GM18508 (cell line): ENCODE data around the gene MAL.
"Not testable (repeated sequence)": the region's sequence is repeated elsewhere in the genome, so short reads cannot be mapped to it uniquely, and the experiment has no call there.

Experiments
- ATAC-seq: cut with Tn5 transposase; IDR thresholded peaks from one replicate; pipeline ENCODE4 v1.9.1; 2021; ENCODE audit warnings: moderate number of reproducible peaks; ENCODE audit not compliant: insufficient read depth, unreplicated experiment

Gene MAL

GRCh38 chr2:95031076-95031725 lies 5.7 kb downstream of the MAL start:
- ATAC-seq, result no peak

- ATAC-seq, result no peak
These were observed 6.2 kb downstream of the MAL start for GRCh38 chr2:95031726-95032116.

- ATAC-seq, result no peak
These were observed 6.8 kb downstream of the MAL start for GRCh38 chr2:95032341-95032740.

DNA sequence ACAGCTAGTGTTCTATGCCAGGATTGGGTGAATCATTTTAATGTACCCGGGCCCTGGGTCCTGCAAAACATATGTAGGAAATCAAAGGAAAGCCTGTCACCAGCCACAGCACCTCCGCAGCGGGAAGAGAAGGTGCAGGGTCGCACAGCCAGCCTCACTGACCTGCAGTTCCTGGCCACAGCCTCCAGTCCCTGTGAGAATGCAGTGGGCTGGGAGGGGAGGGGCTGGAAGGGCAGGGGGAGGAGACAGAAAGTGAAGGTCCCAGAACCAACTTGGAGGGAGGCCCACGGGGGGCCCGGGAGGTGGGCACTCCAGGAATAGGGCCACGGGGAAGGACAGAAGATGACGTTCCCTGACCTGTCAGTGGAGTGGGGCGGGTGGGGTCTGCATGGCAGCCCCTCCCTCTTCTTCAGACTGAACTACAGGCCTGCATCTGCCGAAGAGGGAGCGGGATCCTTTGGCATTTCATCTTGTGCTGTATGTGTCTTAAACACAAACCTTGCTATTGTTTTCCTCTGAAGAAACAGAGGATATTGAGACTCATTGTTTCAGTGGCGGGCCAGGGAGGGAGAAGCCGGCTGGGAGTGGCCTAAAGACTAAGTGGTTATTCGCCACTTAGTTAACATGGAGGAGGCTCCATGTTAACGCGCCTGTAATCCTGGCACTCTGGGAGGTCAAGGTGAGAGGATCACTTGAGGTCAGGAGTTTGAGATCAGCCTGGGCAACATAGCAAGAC lies 7.5 kb downstream of the MAL start:
- no peak for ATAC-seq

DNA sequence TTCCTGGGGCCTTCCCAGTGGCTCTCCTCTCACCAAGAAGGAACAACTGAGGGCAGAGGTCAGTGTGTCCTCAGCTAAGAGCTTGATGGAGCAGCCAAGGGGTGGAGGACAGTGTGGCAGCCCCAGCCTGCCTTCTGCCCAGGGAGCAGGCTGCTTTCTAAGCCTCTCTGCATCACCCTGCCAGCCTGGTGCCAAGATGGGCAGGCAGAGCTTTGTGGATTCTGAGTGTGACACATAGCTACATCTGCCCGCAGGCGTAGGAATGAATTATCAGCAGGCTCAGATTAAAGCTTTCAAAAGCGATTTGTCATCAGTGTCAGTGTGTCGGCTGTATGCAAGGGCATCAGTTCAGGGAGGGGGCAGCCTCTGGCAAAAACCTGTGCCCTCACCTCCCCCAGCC lies 8.7 kb downstream of the MAL start:
- ATAC-seq, result no peak

- no peak for ATAC-seq
These were observed 9.3 kb downstream of the MAL start for GRCh38 chr2:95034818-95035217.

GRCh38 chr2:95036596-95037383 lies 11.3 kb downstream of the MAL start:
- no peak for ATAC-seq

- no peak for ATAC-seq
These were observed 11.9 kb downstream of the MAL start for GRCh38 chr2:95037384-95037839.

DNA sequence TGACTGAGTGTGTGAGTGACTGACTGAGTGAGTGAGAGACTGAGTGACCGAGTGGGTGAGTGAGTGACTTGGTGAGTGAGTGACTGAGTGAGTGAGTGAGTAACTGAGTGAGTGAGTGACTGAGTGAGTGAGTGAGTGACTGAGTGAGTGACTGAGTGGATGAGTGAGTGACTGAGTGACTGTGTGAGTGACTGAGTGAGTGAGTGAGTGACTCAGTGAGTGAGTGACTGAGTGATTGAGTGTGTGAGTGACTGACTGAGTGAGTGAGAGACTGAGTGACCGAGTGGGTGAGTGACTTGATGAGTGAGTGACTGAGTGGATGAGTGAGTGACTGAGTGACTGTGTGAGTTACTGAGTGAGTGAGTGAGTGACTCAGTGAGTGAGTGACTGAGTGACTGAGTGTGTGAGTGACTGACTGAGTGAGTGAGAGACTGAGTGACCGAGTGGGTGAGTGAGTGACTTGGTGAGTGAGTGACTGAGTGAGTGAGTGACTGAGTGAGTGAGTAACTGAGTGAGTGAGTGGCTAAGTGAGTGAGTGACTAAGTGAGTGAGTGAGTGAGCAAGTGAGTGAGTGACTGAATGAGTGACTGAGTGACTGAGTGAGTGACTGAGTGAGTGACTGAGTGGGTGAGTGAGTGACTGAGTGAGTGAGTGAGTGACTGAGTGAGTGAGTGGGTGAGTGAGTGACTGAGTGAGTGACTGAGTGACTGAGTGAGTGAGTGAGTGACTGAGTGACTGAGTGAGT lies 12.5 kb downstream of the MAL start:
- not testable (repeated sequence) for ATAC-seq

DNA sequence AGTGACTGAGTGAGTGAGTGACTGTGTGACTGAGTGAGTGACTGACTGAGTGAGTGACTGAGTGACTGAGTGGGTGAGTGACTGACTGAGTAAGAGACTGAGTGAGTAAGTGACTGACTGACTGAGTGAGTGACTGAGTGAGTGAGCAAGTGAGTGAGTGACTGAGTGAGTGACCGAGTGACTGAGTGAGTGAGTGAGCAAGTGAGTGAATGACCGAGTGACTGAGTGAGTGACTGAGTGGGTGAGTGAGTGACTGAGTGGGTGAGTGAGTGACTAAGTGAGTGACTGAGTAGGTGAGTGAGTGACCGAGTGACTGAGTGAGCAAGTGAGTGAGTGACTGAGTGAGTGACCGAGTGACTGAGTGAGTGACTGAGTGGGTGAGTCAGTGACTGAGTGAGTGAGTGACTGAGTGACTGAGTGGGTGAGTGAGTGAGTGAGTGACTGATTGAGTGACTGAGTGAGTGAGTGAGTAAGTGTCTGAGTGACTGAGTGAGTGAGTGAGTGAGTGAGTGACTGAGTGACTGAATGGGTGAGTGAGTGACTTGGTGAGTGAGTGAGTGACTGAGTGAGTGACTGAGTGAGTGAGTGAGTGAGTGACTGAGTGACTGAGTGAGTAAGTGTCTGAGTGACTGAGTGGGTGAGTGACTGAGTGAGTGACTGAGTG lies 13.3 kb downstream of the MAL start:
- ATAC-seq, result no peak

GRCh38 chr2:95039363-95039762 lies 13.9 kb downstream of the MAL start:
- ATAC-seq, result no peak

DNA sequence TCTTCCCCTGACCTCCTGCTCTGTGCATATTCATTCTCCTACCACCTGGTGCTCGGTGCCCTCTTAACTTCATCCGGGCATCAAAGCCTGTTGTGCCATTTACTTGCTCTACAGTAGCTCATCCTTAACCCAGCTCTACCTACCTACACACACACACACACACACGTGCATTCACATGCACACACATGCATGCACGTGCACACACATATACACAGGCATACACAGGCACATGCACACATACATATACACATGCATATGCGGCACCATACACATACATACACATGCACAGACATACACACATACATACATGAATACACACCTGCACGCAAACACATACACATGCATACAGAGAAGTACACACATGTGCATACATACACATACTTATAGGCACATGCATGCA lies 14.5 kb downstream of the MAL start:
- ATAC-seq, result no peak

DNA sequence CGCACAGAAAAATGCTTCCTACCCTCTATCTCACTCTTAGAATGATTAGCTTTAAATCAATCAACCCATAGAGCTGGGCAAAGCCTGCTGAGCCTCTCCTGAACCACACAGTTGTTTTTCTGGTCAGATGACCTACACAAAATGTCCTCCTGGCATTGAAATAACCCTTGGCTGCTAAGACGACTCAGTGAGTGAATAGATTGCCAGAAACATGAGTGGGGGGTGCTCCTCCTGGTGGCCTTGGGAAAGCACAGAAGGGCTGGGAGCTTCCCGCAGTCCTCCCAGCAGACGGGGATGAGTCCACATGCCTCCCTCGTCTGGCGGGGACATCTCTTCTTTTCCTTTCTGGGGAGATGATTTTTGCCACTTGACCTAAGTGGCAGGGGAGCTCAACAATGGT lies 14.9 kb downstream of the MAL start:
- no peak for ATAC-seq

- ATAC-seq, result no peak
These were observed 15.7 kb downstream of the MAL start for GRCh38 chr2:95041060-95041823.

GRCh38 chr2:95041824-95042442 lies 16.4 kb downstream of the MAL start:
- no peak for ATAC-seq

- ATAC-seq, result no peak
These were observed 17.2 kb downstream of the MAL start for GRCh38 chr2:95042472-95043271.

DNA sequence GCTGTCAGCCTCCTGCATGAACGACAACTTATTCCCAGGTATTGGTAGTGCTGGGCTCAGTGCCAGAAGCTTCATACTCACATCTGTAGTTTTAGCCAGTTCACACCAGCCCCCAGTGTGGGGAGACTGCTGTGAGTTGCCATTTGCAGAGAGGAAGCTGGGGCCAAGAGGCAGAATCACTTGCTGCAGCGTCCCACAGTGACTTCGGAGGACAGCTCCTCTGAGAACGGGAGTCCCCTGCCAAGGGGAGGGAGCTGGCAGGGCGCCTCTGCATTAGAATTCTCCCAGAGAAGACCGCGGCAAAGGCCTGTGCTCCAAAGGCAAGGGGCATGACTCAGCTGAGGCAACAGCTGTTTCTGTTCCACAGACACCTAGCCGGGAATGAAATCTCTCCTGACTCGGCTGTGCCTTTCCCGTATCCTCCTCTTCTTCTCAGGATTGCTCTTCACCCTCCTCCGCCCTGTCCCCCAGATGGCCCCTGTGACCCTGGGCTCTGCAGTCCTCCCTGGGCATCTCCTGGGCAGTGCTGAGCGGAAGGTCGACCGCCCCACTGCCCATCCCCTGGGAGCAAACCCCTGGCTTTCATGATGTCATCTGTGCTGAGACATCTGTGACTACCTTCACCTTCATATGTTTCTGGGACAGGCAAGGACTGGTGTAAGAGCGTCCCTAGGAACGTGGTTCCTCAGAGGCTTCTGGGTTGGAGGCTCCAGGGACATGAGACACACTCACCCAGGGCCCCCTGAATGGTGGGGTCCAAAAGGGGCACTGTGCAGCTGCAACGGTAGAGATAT lies 18.0 kb downstream of the MAL start:
- no peak for ATAC-seq
